Measurements from ENCODE around the gene PSMD1.

DNA sequence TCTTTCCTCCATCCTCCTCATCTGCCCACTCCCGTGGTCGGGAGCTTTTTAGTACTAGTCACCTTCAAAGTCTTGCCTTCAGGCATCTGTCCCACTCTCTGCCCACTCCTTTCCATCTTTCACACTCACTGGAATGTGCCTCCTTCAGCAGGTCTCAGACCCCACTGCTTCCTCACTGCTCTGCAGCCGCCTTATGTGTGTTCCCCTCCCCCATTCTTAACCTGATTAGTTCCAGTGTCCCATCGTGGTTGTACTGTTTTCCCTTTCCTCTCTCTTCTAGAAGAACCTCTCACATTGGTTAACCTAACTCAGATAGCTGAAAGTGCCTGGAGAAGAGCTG lies 144.8 kb downstream of the PSMD1 start:
- TF ChIP-seq POLR2A (IDR thresholded peaks at IDR 0.05), result no peak
- TF ChIP-seq CTCF (IDR thresholded peaks at IDR 0.05), result no peak
- no peak for TF ChIP-seq EP300 (IDR thresholded peaks at IDR 0.05)
